Stimulated activated memory B cell treated with anti-CD40 and anti-IgM and Interleukin-4, amounts not matched to agents 10 μg/mL and 1 μg/mL and 100 μg/mL, for 72 hours (primary cell): ENCODE measurements around the gene MRPL19.
A peak's percentile ranks its signal among the peaks of the same experiment; 100 is the strongest.

Source experiments
- ATAC-seq: fragments of 150-1000 bp; cut with Tn5 transposase; 2 replicates; pipeline ENCODE4 v1.10.0; 2021
- H3K27ac Mint-ChIP-seq: one replicate; pipeline ENCODE4 v1.8.0; 2022; ENCODE audit warnings: mild to moderate bottlenecking, mixed read lengths
- H3K27me3 Mint-ChIP-seq: one replicate; pipeline ENCODE4 v1.8.0; 2022; ENCODE audit warnings: mixed read lengths
- H3K36me3 Mint-ChIP-seq: one replicate; pipeline ENCODE4 v1.8.0; 2022; ENCODE audit warnings: mixed read lengths
- H3K4me1 Mint-ChIP-seq: one replicate; pipeline ENCODE4 v1.8.0; 2022; ENCODE audit warnings: mixed read lengths
- H3K4me3 Mint-ChIP-seq: one replicate; pipeline ENCODE4 v1.8.0; 2022; ENCODE audit warnings: mild to moderate bottlenecking, moderate library complexity, mixed read lengths
- H3K9me3 Mint-ChIP-seq: one replicate; pipeline ENCODE4 v1.8.0; 2022; ENCODE audit warnings: mixed read lengths

MRPL19 gene

GRCh38 chr2:75609937-75610508 is 36.6 kb upstream of the MRPL19 start:
- Mint-ChIP-seq H3K4me1 (peaks cover 10% of the 10 kb centered on the region), H3K27me3 (peaks cover 68% of the 10 kb centered on the region), H3K36me3 (no peaks in the 10 kb centered on the region), H3K27ac (no peak overlapping the region), H3K4me3 (no peak overlapping the region), H3K9me3 (no peaks in the 10 kb centered on the region)
- ATAC-seq = no peak

GRCh38 chr2:75610671-75611070 is 35.9 kb upstream of the MRPL19 start:
- H3K27me3 Mint-ChIP-seq = peaks cover 62% of the 10 kb centered on the region
- H3K27ac Mint-ChIP-seq = no peak overlapping the region
- no peak overlapping the region for H3K4me3 Mint-ChIP-seq
- no peaks in the 10 kb centered on the region for H3K9me3 Mint-ChIP-seq
- H3K4me1 Mint-ChIP-seq = peaks cover 8% of the 10 kb centered on the region
- ATAC-seq = no peak
- no peaks in the 10 kb centered on the region for H3K36me3 Mint-ChIP-seq

- H3K4me1 Mint-ChIP-seq = peaks cover 8% of the 10 kb centered on the region
- H3K27me3 Mint-ChIP-seq = peaks cover 46% of the 10 kb centered on the region
- no peak overlapping the region for H3K4me3 Mint-ChIP-seq
- H3K9me3 Mint-ChIP-seq = no peaks in the 10 kb centered on the region
- H3K27ac Mint-ChIP-seq = no peak overlapping the region
- H3K36me3 Mint-ChIP-seq = no peaks in the 10 kb centered on the region
- ATAC-seq = no peak
Measured at GRCh38 chr2:75612108-75612861, 34.3 kb upstream of the MRPL19 start.

DNA sequence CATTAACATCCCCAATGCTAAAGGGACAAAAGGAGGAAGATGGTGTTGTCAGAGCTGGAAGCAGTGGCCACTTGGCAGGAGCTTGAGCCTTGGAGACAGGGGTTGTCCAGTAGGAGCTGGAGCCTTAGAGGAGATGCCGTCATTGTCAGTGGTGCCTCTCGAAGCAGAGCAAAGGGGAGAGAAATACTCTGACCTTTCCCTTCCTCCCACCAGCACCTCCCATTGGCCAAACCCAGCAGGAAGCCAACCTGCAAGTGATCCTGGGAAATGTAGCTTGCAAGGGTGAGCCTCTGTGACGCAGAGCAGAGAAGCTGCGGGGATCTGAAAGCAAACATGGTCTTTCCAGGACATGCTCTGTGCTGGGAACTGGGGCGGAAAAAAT is 33.7 kb upstream of the MRPL19 start:
- Mint-ChIP-seq H3K36me3 (no peaks in the 10 kb centered on the region), H3K4me1 (peaks cover 8% of the 10 kb centered on the region), H3K27ac (no peak overlapping the region), H3K27me3 (peaks cover 41% of the 10 kb centered on the region), H3K4me3 (no peak overlapping the region), H3K9me3 (no peaks in the 10 kb centered on the region)
- ATAC-seq = no peak

DNA sequence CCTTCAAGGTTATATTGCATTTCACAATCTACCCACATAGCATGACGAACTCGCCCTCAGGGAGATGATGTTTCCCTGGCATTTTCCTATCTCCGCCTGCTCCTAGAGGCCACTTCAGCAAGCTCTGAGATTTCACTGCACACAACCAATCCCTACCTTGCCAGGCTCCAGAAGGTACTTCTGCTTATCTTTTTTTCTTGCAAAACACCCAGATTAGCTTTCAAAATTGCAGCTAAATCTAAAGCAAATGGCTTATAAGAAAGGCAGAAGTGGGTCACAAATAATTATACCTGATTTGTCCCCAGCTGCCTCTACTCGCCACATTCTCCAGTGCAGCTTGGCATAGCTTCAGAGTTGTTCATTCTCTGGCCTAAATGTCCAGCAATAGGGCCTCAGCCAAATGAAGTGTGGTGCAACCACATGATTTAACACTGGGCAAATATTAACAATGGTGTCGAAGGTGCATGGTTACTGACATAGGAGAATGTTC is 32.4 kb upstream of the MRPL19 start:
- no peak overlapping the region for H3K4me3 Mint-ChIP-seq
- peaks cover 34% of the 10 kb centered on the region for H3K27me3 Mint-ChIP-seq
- no peaks in the 10 kb centered on the region for H3K36me3 Mint-ChIP-seq

GRCh38 chr2:75616406-75616805 is 30.2 kb upstream of the MRPL19 start:
- H3K27ac Mint-ChIP-seq = no peak overlapping the region
- no peaks in the 10 kb centered on the region for H3K36me3 Mint-ChIP-seq
- H3K9me3 Mint-ChIP-seq = no peaks in the 10 kb centered on the region
- peaks cover 15% of the 10 kb centered on the region for H3K27me3 Mint-ChIP-seq
- no peak overlapping the region for H3K4me3 Mint-ChIP-seq
- no peaks in the 10 kb centered on the region for H3K4me1 Mint-ChIP-seq
- no peak for ATAC-seq

More for the DNA sequence above, 32.4 kb upstream of the MRPL19 start:
- Mint-ChIP-seq H3K9me3 (no peaks in the 10 kb centered on the region), H3K27ac (no peak overlapping the region), H3K4me1 (no peaks in the 10 kb centered on the region)
- ATAC-seq = no peak

DNA sequence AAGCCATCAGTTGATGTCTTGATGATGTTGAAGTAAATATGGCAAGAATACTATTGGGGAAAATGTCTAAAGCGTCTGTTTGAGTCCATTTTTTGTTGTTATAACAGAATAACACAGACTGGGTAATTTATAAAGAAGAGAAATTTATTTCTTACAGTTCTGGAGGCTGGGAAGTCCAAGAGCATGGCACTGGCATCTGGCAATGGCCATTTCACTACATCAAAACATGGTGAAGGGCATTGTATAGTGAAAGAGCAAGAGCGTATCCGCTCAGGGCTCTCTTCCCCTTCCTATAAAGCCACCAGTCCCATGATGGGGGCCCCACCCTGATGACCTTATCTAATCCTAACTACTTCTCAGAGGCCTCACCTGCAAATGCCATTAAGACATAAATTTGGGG is 29.6 kb upstream of the MRPL19 start:
- ATAC-seq = no peak
- Mint-ChIP-seq H3K27ac (no peak overlapping the region), H3K36me3 (no peaks in the 10 kb centered on the region), H3K27me3 (peaks cover 13% of the 10 kb centered on the region), H3K4me1 (no peaks in the 10 kb centered on the region), H3K9me3 (no peaks in the 10 kb centered on the region), H3K4me3 (no peak overlapping the region)

- Mint-ChIP-seq H3K27me3 (peaks cover 20% of the 10 kb centered on the region), H3K27ac (no peak overlapping the region), H3K9me3 (no peaks in the 10 kb centered on the region), H3K4me3 (no peak overlapping the region), H3K4me1 (no peaks in the 10 kb centered on the region), H3K36me3 (no peaks in the 10 kb centered on the region)
- no peak for ATAC-seq
Measured at GRCh38 chr2:75619956-75620740, 26.4 kb upstream of the MRPL19 start.

- no peaks in the 10 kb centered on the region for H3K9me3 Mint-ChIP-seq
- ATAC-seq = no peak
- no peak overlapping the region for H3K4me3 Mint-ChIP-seq
- no peaks in the 10 kb centered on the region for H3K36me3 Mint-ChIP-seq
- H3K27ac Mint-ChIP-seq = no peak overlapping the region
- H3K4me1 Mint-ChIP-seq = no peaks in the 10 kb centered on the region
- peaks cover 24% of the 10 kb centered on the region for H3K27me3 Mint-ChIP-seq
Measured at GRCh38 chr2:75621228-75621627, 25.4 kb upstream of the MRPL19 start.

GRCh38 chr2:75622500-75622899 is 24.1 kb upstream of the MRPL19 start:
- Mint-ChIP-seq H3K27me3 (peaks cover 29% of the 10 kb centered on the region), H3K4me1 (no peaks in the 10 kb centered on the region), H3K9me3 (no peaks in the 10 kb centered on the region), H3K27ac (no peak overlapping the region), H3K36me3 (no peaks in the 10 kb centered on the region), H3K4me3 (no peak overlapping the region)
- ATAC-seq = no peak

DNA sequence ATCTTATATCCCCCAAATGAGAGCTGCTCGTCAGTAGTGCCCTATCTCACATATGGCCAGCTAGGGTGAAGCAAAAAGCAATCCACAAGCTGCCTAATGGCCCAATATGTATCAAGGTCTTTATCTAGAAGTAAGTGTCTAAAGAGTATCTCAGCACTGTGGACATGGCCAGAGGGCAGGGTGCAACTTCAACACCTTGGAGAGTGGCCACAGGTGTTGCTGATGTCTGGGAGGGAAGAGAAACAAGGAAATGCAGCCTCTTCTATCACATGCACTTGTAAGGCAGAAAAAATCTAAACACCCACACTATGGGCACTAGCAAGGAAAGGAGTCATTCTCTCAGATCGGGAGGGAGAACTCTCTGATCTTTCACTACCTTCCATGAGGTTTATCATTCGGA is 23.7 kb upstream of the MRPL19 start:
- peaks cover 29% of the 10 kb centered on the region for H3K27me3 Mint-ChIP-seq
- no peaks in the 10 kb centered on the region for H3K9me3 Mint-ChIP-seq

GRCh38 chr2:75627902-75628504 is 18.6 kb upstream of the MRPL19 start:
- Mint-ChIP-seq H3K27ac (no peak overlapping the region), H3K4me3 (no peak overlapping the region), H3K36me3 (no peaks in the 10 kb centered on the region), H3K4me1 (no peaks in the 10 kb centered on the region), H3K27me3 (peaks cover 26% of the 10 kb centered on the region), H3K9me3 (no peaks in the 10 kb centered on the region)
- peak; percentile 67 for ATAC-seq

More for the DNA sequence above, 23.7 kb upstream of the MRPL19 start:
- peak; percentile 40 for ATAC-seq
- Mint-ChIP-seq H3K27ac (no peak overlapping the region), H3K4me1 (no peaks in the 10 kb centered on the region), H3K4me3 (no peak overlapping the region), H3K36me3 (no peaks in the 10 kb centered on the region)

- Mint-ChIP-seq H3K9me3 (no peaks in the 10 kb centered on the region), H3K4me1 (no peaks in the 10 kb centered on the region), H3K4me3 (no peak overlapping the region), H3K36me3 (no peaks in the 10 kb centered on the region), H3K27ac (no peak overlapping the region), H3K27me3 (peaks cover 24% of the 10 kb centered on the region)
- no peak for ATAC-seq
Measured at GRCh38 chr2:75632091-75632701, 14.4 kb upstream of the MRPL19 start.

GRCh38 chr2:75632813-75633212 is 13.8 kb upstream of the MRPL19 start:
- Mint-ChIP-seq H3K9me3 (no peaks in the 10 kb centered on the region), H3K27ac (no peak overlapping the region), H3K36me3 (no peaks in the 10 kb centered on the region), H3K4me1 (no peaks in the 10 kb centered on the region), H3K27me3 (peaks cover 31% of the 10 kb centered on the region), H3K4me3 (no peak overlapping the region)
- ATAC-seq = no peak

- Mint-ChIP-seq H3K27me3 (peaks cover 35% of the 10 kb centered on the region), H3K9me3 (no peaks in the 10 kb centered on the region), H3K4me3 (no peak overlapping the region), H3K4me1 (no peaks in the 10 kb centered on the region), H3K36me3 (no peaks in the 10 kb centered on the region), H3K27ac (no peak overlapping the region)
- no peak for ATAC-seq
Measured at GRCh38 chr2:75633620-75634019, 13.0 kb upstream of the MRPL19 start.
